DOHH2 (cell line): ENCODE measurements around the gene PRKCQ.

Experiments used
- EZH2phosphoT487 ChIP-seq: fragments of 200-600 bp; sonication (generic); IDR thresholded peaks from 2 replicates; pipeline ENCODE4 v1.6.1; 2017; ENCODE audit warnings: borderline replicate concordance, mild to moderate bottlenecking, antibody characterized with exemption, low read length, moderate library complexity, mixed read lengths
- TF ChIP-seq, protein P1 (sequence below): fragments of 200-600 bp; sonication (generic); IDR thresholded peaks from one replicate; pipeline ENCODE4 v1.5.1; 2014; ENCODE audit warnings: antibody characterized with exemption, mild to moderate bottlenecking, low read depth, low read length; ENCODE audit not compliant: poor library complexity, severe bottlenecking

DNA sequence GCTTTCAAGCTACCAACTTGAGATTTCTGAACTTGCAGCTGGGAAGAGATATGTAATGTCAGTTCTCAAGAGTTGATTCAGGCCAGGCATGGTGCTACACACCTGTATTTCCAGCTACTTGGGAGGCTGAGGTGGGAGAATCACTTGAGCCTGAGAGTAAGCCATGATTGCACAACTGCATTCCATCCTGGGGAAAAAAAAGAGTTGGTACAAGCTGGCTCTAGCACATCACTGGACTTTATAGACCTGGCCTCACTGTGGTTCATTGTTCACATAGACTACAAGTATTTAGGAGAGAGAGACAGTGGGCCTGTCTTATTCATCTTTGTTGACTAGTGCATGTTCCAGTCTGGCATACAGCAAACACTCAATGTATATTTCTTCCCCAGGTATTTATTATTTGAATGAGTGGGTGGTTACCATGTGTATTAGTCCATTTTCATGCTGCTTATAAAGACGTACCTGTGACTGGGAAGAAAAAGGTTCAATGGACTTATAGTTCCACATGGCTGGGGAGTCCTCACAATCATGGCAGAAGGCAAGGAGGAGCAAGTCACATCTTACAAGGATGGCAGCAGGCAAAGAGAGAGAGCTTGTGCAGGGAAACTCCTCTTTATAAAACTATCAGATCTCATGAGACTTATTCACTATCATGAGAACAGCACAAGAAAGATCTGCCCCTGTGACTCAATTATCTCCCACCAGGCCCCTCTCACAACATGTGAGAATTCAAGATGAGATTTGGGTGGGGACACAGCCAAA, 200.9 kb downstream of the PRKCQ start:
- TF ChIP-seq, protein P1, sequence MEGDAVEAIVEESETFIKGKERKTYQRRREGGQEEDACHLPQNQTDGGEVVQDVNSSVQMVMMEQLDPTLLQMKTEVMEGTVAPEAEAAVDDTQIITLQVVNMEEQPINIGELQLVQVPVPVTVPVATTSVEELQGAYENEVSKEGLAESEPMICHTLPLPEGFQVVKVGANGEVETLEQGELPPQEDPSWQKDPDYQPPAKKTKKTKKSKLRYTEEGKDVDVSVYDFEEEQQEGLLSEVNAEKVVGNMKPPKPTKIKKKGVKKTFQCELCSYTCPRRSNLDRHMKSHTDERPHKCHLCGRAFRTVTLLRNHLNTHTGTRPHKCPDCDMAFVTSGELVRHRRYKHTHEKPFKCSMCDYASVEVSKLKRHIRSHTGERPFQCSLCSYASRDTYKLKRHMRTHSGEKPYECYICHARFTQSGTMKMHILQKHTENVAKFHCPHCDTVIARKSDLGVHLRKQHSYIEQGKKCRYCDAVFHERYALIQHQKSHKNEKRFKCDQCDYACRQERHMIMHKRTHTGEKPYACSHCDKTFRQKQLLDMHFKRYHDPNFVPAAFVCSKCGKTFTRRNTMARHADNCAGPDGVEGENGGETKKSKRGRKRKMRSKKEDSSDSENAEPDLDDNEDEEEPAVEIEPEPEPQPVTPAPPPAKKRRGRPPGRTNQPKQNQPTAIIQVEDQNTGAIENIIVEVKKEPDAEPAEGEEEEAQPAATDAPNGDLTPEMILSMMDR, result no peak
- TF ChIP-seq EZH2phosphoT487, result no peak
